NOMO-1 (cell line): ENCODE results near the gene NSL1.
"Not testable (repeated sequence)": the region's sequence is repeated elsewhere in the genome, so short reads cannot be mapped to it uniquely, and the experiment has no call there.

Experiments
- DNase-seq, 2 experiments: peaks; one replicate each; lab custom pipeline; 2025; ENCODE audit not compliant: unreplicated experiment in 2 of 2; lab: John Stamatoyannopoulos, UW

The NSL1 gene

GRCh38 chr1:212791676-212792395 is at the start of gene NSL1, which contains the start of gene TATDN3:
NSL1 (minus strand) TSS chr1:212791777; CDS start chr1:212791763, 14 bp downstream.
TATDN3 (plus strand) TSS chr1:212791894; CDS start chr1:212791922, 28 bp downstream.
- DNase-seq: peak; percentile 77 to 85

GRCh38 chr1:212838145-212838544 is 46.6 kb upstream of the NSL1 start:
- no peak for DNase-seq

- DNase-seq: not testable (repeated sequence)
Measured at GRCh38 chr1:212833211-212834207, 41.9 kb upstream of the NSL1 start.

GRCh38 chr1:212828395-212828794 is 36.8 kb upstream of the NSL1 start:
- DNase-seq: no peak

GRCh38 chr1:212827831-212828278 is 36.3 kb upstream of the NSL1 start:
- DNase-seq: no peak

- DNase-seq: no peak
Measured at GRCh38 chr1:212827171-212827776, 35.7 kb upstream of the NSL1 start.

- DNase-seq: no peak
Measured at GRCh38 chr1:212825798-212826452, 34.3 kb upstream of the NSL1 start.

- no peak for DNase-seq
Measured at GRCh38 chr1:212824201-212824600, 32.6 kb upstream of the NSL1 start.

GRCh38 chr1:212822956-212823355 is 31.4 kb upstream of the NSL1 start:
- DNase-seq: no peak

- no peak for DNase-seq
Measured at GRCh38 chr1:212820969-212821368, 29.4 kb upstream of the NSL1 start.

GRCh38 chr1:212819726-212820125 is 28.1 kb upstream of the NSL1 start:
- peak in 1 of 2 experiments; percentile 43 for DNase-seq

GRCh38 chr1:212816567-212817278 is 25.1 kb upstream of the NSL1 start:
- no peak for DNase-seq

- DNase-seq: peak in 1 of 2 experiments; percentile 30
Measured at GRCh38 chr1:212814537-212815334, 23.2 kb upstream of the NSL1 start.

GRCh38 chr1:212805767-212806166 is 14.2 kb upstream of the NSL1 start:
- no peak for DNase-seq

GRCh38 chr1:212797681-212798080 is 6.1 kb upstream of the NSL1 start:
- no peak for DNase-seq

- peak; percentile 79 to 99 for DNase-seq
Measured at GRCh38 chr1:212794561-212795014, 3.0 kb upstream of the NSL1 start.

- no peak for DNase-seq
Measured at GRCh38 chr1:212792396-212792908, 875 bp upstream of the NSL1 start.

GRCh38 chr1:212791261-212791675 is 309 bp downstream of the NSL1 start:
- DNase-seq: peak; percentile 62 to 63

GRCh38 chr1:212785871-212786270 is 5.7 kb downstream of the NSL1 start:
- DNase-seq: no peak
